Measurements from ENCODE around the gene MMRN2. TPM values are rescaled to one million over a fixed set of nuclear protein-coding genes. Genes with fewer than 3 reads are reported as not detected.

MMRN2 gene
- total RNA-seq, 6 experiments from 2014 or later: 0.66 to 1.5 (median 1.2) TPM

DNA sequence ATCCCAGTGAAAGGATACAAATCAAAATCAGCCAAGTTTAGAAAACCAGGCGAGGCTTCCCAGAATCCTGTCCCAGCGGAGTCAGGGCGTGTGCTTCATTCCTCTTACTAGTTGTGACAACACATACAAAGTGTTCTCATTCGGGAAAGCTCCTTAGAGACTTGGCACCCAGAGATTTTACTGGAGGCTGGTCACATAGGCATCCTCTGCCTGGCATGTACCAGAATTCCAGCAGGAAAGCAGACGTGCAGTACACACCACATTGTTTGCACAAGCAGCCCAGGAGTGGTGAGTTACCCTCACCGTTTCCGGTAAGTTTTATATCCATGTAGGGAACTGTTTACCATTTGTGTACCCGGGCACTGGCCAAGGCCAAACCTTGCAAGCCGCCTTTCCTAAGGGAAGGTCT, 34.9 kb downstream of the MMRN2 start:
- peaks cover 9% of the 10 kb centered on the region for H3K4me1 Mint-ChIP-seq (ENCODE audit: low read depth)
- TF ChIP-seq, protein P1, sequence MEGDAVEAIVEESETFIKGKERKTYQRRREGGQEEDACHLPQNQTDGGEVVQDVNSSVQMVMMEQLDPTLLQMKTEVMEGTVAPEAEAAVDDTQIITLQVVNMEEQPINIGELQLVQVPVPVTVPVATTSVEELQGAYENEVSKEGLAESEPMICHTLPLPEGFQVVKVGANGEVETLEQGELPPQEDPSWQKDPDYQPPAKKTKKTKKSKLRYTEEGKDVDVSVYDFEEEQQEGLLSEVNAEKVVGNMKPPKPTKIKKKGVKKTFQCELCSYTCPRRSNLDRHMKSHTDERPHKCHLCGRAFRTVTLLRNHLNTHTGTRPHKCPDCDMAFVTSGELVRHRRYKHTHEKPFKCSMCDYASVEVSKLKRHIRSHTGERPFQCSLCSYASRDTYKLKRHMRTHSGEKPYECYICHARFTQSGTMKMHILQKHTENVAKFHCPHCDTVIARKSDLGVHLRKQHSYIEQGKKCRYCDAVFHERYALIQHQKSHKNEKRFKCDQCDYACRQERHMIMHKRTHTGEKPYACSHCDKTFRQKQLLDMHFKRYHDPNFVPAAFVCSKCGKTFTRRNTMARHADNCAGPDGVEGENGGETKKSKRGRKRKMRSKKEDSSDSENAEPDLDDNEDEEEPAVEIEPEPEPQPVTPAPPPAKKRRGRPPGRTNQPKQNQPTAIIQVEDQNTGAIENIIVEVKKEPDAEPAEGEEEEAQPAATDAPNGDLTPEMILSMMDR (IDR thresholded peaks at IDR 0.05): no peak
- no peaks in the 10 kb centered on the region; the same call in 1 of the 2 replicates for H3K27me3 Mint-ChIP-seq (ENCODE audit: insufficient read depth)
- H3K27ac Mint-ChIP-seq: no peak overlapping the region
- no peaks in the 10 kb centered on the region for H3K9me3 Mint-ChIP-seq
- no peak overlapping the region for H3K4me3 Mint-ChIP-seq
- no peak for DNase-seq
- H3K36me3 Mint-ChIP-seq (ENCODE audit: low read depth): peaks cover 23% of the 10 kb centered on the region

DNA sequence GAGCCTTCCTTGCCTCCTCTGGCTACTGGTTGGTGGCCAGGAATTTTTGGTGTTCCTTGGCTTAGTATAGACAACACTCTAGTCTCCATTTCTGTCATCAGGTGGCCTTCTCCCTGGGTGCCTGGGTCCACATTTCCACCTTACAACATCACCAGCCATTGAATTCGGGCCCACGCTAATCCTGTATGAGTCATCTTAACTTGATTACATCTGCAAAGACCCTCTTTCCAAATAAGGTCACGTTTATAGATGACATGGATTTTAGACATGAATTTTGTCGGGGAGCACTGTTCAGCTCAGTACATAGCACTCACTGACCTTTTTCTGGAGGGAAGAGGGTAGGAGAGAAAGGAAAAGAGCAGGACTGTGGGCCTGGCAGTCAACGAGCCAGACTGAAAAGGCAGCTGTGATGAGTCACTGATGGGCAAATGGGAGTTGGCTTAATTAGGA, 39.4 kb downstream of the MMRN2 start:
- H3K4me3 Mint-ChIP-seq: no peak overlapping the region
- no peaks in the 10 kb centered on the region for H3K9me3 Mint-ChIP-seq
- peaks cover 11% of the 10 kb centered on the region for H3K4me1 Mint-ChIP-seq (ENCODE audit: low read depth)
- DNase-seq: peak; percentile 16
- H3K36me3 Mint-ChIP-seq (ENCODE audit: low read depth): peaks cover 40% of the 10 kb centered on the region
- TF ChIP-seq, protein P1 (IDR thresholded peaks at IDR 0.05): no peak
- H3K27me3 Mint-ChIP-seq (ENCODE audit: insufficient read depth): peaks cover 5% of the 10 kb centered on the region; the same call in 1 of the 2 replicates
- H3K27ac Mint-ChIP-seq: peak overlapping the region; percentile 76

DNA sequence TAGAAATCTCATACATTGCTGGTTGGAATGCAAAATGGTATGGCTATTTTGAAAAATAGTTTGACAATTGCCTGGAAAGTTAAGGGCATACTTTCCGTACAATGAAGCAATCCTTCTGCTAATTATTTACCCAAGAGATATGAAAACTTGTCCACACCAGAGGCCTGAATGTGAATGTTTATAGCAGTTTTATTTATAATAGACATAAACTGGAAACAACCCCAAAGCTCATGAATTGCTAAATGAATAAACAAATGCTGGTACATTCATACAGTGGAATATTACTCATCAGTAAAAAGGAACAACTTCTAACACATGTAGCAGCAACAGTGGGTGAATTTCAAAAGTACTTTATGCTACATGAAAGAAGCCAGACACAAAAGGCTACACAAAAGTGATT, 42.7 kb downstream of the MMRN2 start:
- H3K9me3 Mint-ChIP-seq: no peaks in the 10 kb centered on the region
- TF ChIP-seq, protein P1 (IDR thresholded peaks at IDR 0.05): no peak
- no peak overlapping the region for H3K4me3 Mint-ChIP-seq
- H3K27me3 Mint-ChIP-seq (ENCODE audit: insufficient read depth): peaks cover 5% of the 10 kb centered on the region; the same call in 1 of the 2 replicates
- no peak overlapping the region for H3K27ac Mint-ChIP-seq
- no peak for DNase-seq
- H3K36me3 Mint-ChIP-seq (ENCODE audit: low read depth): peaks cover 30% of the 10 kb centered on the region
- H3K4me1 Mint-ChIP-seq (ENCODE audit: low read depth): peaks cover 11% of the 10 kb centered on the region

DNA sequence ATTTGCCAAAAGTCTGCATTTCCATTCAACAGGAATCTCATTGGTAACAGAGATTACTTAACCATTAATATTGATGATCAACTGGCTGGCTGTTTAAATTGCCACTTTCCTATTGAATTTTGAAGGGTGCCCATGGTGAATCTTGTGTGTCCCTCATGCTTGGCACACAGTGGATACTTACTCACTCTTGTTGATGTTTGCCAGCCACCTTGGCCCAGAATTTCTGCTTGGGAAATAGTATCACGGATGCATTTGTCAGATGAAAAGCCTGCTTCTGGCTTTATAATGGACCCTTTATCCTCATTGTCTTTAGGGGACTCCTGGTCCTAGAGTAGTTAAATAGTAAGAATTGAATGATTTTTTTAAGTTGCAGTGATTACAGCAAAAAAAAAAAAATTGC, 52.0 kb downstream of the MMRN2 start:
- Mint-ChIP-seq H3K36me3 (ENCODE audit: low read depth) (peaks cover 49% of the 10 kb centered on the region), H3K4me1 (ENCODE audit: low read depth) (no peaks in the 10 kb centered on the region), H3K9me3 (peaks cover 12% of the 10 kb centered on the region; the same call in 1 of the 2 replicates), H3K27ac (no peak overlapping the region), H3K27me3 (ENCODE audit: insufficient read depth) (peaks cover 1% of the 10 kb centered on the region; the same call in 1 of the 2 replicates), H3K4me3 (no peak overlapping the region)
- DNase-seq: no peak
- TF ChIP-seq, protein P1 (IDR thresholded peaks at IDR 0.05): no peak

DNA sequence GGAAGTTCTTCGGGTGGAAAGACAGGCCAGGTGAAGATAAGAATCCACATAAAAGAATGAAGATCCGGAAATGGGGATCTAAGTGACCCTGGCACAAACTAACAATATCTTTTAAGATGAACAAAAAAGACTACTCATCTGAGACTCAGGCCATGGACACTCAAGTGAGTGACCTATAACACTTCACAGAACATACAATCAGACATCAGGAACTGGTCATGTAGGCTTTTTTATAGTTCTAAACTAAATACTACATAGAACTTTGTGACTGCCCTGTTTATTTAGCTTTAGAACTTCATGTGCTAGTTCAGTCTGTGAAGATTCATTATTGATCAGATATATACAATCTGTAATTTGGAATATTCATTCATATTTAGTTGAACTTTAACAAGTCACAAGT, 52.8 kb downstream of the MMRN2 start:
- Mint-ChIP-seq H3K9me3 (peaks cover 12% of the 10 kb centered on the region; the same call in 1 of the 2 replicates), H3K4me1 (ENCODE audit: low read depth) (peaks cover 3% of the 10 kb centered on the region), H3K27ac (no peak overlapping the region), H3K36me3 (ENCODE audit: low read depth) (peaks cover 49% of the 10 kb centered on the region), H3K4me3 (no peak overlapping the region), H3K27me3 (ENCODE audit: insufficient read depth) (peaks cover 1% of the 10 kb centered on the region; the same call in 1 of the 2 replicates)
- no peak for DNase-seq
- TF ChIP-seq, protein P1 (IDR thresholded peaks at IDR 0.05): no peak

Measured in HFFc6 (cell line).